GM12892 (cell line): ENCODE measurements around the gene RNF123.
"Not testable (repeated sequence)": the region's sequence is repeated elsewhere in the genome, so short reads cannot be mapped to it uniquely, and the experiment has no call there.

ENCODE experiments used
- POLR2A ChIP-seq: IDR thresholded peaks from 2 replicates; pipeline ENCODE4 v1.6.1; 2011; ENCODE audit warnings: low read depth, low read length, control low read depth
- POLR2AphosphoS5 ChIP-seq: IDR thresholded peaks from 2 replicates; pipeline ENCODE4 v1.6.1; 2011; ENCODE audit warnings: low read depth, low read length, control low read depth

DNA sequence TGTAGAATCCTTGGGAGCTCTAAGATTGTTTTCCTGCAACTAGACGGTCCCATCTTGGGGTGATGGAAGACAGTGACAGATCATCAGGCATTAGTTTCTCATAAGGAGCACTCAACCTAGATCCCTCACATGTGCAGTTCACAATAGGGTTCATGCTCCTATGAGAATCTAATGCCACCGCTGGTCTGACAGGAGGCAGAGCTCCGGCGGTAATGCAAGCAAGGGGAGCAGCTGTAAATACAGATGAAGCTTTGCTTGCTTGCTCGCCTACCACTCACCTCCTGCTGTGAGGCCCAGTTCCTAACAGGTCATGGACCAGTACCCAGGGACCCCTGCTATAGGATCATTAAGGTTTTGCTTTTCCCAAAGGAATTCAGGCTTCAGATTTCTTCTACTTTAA is 59.5 kb downstream of the RNF123 start:
- TF ChIP-seq POLR2A, POLR2AphosphoS5: not testable (repeated sequence)
